ENCODE results near the gene SCLT1.

The SCLT1 gene

GRCh38 chr4:128868758-128869157 is 224.6 kb downstream of the SCLT1 start:
- DNase-seq = no peak

GRCh38 chr4:128866691-128867090 is 226.6 kb downstream of the SCLT1 start:
- DNase-seq = no peak

DNA sequence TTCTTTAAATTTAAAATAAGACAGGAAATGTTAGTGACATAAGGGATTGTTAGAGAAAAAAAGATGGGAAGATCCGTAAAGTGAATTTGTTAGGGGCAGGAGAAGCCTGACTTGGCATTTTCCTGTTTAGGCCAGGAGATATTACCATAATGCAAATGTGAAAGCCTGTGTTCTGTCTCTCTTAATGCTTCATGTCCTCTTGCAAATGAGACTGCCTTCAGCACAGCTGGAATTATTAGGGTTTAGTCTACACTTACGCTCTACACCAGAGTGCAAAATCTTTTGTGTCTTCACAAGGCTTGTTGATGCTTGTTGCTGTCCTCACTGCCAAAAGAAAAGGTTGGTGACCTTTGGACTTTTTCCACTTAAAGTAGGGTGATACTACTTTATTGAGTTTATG is 227.1 kb downstream of the SCLT1 start:
- DNase-seq = no peak

DNA sequence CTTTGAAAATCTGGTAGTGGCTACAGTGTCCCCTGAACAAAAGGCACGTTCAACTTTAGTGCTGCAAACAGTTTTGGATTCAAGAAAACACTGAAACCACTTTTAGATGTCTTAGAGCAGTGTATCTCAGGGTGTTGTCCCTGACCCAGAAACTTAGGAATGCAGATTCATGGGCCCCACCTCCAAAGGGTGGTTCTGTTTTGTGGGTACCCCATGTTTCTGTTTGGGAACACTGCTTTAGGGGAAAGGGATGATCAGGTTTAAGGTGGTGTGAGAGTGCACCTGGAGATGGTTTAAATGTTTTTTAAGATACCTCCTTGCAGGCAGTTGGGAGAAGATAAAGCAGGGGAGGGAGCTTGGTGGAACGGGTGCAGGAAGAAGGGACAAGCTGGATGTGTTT is 228.2 kb downstream of the SCLT1 start:
- DNase-seq = no peak

DNA sequence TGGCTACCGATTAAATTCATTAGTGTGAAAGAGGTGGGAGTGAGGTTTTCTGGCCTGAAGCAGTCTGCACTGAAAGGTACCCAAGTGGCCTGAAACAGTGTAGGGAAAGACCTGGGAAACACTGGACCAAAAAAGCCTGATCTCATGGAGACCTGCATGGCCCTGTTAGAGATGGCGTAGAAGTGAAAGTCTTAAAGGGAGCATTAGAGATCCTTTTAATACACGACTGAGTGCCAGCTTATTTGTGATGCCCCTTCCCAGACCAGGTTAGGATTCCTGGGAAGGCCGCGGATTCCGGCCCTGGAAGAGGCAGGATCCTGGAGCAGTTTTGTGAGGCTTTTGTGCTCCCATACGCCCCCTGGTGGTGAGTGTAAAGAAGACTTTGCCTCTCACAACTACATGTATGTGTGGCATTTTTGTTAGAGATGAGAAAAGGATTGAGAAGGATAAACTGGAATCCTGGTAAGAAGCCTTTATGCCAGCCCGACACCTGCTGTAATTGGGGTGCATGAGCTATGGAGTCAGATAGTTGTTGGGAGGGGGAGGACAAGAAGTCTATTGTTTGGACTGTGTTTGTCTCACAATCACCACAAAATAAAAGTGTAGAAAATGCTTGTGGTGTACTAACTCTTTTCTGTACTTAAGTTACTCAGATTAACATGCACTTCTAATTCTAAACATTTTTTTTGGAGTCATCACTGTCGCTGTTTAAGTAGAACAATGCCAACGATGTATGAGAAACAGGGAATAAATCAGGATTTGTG is 229.8 kb downstream of the SCLT1 start:
- DNase-seq = peak; percentile 70

DNA sequence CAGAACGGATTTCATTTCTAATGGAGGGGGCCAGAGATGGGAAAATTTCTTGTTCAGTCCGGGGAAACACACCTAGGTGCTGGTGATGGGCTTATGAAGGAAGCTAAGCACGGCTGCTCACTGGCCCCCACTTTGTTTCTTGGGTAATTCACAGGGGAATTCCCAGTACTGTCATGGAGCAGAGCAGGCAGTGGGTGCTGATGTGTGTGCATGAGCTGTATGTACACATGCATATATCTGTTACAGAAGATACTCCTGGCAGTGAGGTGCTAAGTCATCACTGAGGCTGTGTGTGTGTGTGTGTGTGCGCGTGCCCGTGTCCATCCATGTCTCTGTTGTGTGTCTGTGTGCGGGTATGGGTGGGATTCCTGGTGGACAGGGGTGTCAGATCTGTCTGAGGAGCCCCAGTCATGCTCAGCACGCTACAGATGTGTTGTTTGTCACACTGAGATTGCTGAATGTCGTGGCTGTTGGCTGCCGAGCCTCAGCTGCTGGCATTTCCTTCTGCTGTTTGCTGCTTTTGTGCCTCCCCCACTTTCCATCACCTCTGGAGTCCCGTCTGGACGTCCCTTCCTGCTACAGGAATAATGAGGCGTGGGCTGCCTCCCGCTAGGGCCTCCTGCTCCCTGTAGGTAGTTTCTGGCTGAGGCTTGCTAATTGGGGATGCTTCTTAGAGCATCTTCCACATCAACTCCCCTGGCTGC is 230.6 kb downstream of the SCLT1 start:
- DNase-seq = peak; percentile 17

DNA sequence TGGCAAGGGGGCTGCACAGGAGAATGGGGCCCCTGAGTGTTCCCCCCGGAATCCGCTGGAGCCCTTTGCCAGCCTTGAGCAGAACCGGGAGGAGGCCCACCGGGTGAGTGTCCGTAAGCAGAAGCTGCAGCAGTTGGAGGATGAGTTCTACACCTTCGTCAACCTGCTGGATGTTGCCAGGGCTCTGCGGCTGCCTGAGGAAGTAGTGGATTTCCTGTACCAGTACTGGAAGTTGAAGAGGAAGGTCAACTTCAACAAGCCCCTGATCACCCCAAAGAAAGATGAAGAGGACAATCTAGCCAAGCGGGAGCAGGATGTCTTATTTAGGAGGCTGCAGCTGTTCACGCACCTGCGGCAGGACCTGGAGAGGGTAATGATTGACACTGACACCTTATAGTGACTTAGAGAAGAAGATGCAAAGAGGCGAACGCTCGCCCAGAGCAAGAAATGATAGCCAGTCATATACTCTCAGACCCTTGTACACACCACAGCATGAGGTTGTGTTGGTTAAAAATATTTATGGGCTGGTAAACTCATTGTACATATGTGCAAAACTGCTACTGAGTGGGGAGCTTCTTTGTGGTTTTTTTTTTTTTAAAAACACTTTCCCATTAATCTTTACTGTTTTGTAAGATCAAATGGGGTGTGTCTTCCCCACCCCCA is 231.4 kb downstream of the SCLT1 start:
- DNase-seq = no peak

DNA sequence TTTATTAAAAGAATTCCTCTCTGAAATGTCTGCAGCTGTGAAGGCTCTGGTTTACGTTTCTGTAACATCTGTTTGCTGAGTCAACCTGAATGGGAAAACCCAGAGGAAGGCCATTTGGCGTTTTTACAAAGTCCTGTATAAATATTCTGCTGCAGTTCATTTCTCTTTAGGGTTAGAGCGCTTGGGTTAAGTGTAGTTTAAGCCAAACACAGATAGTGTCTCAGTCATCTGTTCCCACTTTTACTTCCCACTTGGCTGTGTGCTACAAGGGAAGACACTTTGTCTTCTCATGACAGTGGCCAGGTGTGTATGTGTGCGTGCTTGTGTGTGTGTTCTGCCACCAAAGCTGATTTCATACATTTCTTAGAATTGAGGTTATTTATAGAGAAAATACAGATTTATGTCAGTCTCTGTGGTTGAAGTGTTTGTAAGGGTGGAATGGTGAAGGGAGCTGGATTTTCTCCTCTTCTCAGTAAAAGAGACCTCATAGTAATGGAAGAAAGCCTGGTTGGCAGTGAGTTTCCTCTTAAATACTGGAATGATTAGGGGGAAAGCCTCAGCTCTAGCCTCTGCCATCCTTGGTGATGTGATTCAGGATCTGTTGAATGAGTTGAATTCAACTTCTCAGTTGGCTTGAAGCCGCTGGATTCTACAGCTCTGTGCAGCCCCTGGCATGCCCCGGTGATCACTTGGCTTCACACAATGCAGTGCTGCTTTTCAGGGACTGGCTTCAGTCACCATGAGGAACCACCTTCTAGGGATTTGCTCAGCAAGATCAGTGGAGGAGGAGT is 233.3 kb downstream of the SCLT1 start:
- no peak for DNase-seq

DNA sequence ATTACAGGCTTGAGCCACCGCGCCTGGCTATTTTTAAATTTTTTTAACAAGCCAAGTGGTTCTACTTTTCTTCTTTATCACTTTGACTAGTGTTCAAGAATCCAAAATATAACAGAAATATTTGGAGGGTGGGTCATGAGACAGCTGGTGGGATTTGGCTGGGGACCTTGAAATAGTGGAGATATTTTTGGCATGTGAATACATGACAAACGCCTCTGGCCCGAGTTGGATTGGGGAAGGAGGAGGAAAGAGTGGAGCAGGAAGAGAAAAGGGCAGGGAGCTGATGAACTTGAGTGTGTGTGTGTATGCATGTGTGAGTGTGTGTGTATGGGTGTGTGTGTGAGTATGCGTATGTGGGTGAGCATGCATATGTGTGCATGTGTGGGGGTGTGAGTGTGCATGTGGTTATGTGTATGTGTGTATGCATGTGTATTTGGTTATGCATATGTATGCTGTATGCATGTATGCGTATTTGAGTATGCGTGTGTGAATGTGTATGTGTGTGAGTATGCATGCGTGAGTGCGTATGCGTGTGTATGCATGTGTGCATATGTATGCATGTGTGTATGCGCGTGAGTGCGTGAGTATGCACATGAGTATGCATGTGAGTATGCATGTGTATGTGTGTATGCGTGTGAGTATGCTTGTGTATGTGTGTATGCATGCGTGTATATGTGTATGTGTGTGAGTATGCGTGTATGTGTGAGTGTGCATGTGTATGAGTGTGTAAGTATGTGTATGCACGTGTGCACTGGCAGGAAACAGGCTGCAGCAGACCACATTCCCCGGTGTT is 234.3 kb downstream of the SCLT1 start:
- DNase-seq = no peak

GRCh38 chr4:128856246-128856645 is 237.1 kb downstream of the SCLT1 start:
- no peak for DNase-seq

GRCh38 chr4:128855621-128856020 is 237.7 kb downstream of the SCLT1 start:
- no peak for DNase-seq

DNA sequence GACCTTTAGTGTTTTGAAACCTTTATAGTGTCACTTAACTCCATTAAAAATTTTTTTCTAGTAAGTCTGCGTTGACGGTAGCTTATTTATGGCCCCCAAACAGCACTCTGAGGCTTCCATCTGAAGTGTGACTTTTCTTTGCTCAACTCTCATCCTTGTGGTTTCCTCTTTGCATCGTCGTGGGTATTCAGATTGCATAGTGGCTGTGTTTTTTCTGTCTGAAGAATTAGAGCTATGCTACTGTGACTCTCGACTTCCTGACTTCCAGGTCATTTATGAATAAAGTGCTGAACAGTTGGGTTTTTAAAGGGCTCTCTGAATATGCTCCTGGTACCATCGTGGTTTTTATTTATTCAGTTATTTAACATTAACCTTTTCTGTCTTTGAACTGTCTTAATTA is 238.9 kb downstream of the SCLT1 start:
- no peak for DNase-seq

GRCh38 chr4:128853741-128854140 is 239.6 kb downstream of the SCLT1 start:
- DNase-seq = no peak

- no peak for DNase-seq
Measured at GRCh38 chr4:128850252-128850651, 243.1 kb downstream of the SCLT1 start.

GRCh38 chr4:128848461-128848860 is 244.9 kb downstream of the SCLT1 start:
- no peak for DNase-seq

DNA sequence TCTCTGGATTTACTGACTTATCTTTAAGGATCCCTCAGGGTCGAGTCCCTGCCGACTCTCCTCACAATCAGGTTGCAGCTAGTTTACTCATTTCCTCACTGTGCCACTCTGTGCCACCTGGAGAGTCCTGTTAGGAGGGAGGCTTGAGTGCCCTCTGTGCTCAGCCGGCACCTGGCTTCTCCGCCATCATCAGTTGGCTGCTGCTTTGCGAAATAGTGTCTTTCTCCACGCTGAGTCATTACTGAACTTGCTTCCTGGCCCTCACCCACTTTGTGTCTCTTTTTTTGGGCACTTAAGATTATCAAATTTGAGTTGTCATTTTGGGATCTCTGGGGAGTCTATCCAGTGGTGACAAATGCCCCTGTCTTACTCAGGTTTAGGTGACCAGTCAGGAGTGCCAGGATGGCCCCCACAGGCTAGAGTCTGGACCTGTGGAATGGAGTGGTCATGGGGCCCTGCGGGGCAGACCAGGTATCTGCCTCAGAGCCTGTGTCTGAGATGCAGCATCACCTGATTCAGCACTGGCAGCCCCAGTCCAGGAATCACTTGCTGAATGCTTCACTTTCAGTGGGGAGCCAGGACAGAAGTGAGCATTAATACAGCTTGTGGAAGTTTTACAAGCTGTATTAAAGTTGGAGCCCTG is 246.1 kb downstream of the SCLT1 start:
- no peak for DNase-seq

GRCh38 chr4:128846063-128846462 is 247.3 kb downstream of the SCLT1 start:
- no peak for DNase-seq

GRCh38 chr4:128844931-128845330 is 248.4 kb downstream of the SCLT1 start:
- DNase-seq = no peak

- DNase-seq = no peak
Measured at GRCh38 chr4:128841402-128841801, 251.9 kb downstream of the SCLT1 start.

DNA sequence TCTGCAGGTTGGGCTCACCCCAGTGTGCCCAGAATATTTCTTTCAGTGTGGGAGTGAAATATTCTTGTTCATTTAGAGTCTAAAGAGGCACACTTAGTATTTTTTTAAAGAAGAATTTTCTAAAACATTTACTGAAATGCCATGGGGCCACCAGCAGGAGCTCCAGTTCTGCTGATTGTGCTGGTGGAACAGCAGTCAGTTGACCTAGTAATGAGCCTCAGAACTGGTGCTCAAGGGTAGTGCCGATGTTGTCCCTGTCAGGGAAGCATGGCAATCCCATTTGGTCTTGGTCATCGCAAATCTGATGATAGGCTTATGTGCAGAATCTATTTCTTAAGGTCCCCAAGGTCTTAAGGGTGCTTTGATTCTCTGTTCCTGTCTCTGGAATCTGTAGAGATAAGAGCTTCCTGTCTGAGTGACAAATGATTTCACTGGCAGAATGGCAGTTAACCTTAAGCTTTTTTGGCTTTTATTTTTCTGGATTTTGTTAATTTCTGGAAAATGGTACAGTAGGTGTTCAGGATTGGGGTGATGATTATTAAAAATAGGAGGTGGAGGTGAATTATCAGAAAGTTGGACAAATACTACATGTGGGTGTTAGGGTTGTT is 252.5 kb downstream of the SCLT1 start:
- DNase-seq = no peak

GRCh38 chr4:128837679-128838078 is 255.7 kb downstream of the SCLT1 start:
- no peak for DNase-seq

Measured in T-helper 9 cell (primary cell).